ENCODE measurements around the gene FYN. TPM values are rescaled to one million over a fixed set of nuclear protein-coding genes. Genes with fewer than 3 reads are reported as not detected.

FYN gene
- total RNA-seq, 1 experiment from 2014 or later, result 34.3 TPM

DNA sequence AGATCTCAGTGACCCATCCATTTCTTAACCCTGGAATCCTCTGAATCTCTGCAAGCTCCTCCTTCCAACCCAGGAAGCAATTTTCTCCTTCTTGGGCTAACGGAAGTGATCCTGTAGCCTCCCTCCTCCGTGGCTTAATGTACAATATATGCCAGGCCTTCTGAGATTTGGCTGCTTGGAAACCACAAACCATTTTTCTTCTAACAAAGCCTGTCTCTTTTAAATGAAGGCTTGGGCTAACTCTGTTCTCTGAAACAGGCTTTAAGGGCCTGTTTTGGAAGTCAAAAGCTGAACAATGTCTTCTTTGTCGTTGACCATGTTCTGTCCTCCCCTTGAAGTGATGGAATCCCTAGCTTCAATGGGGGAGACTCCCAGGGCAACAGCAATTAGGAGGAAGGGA lies 14.9 kb downstream of the FYN start:
- BruUV-seq (replicated peaks), result no TSS peak
- H3K27me3 ChIP-seq (replicated peaks; ENCODE audit: insufficient read depth, low read depth, low read length, poor library complexity), result no peaks in the 10 kb centered on the region
- CTCF ChIA-PET, result no interaction called here
- no peaks in the 10 kb centered on the region for H3K4me1 ChIP-seq (ENCODE audit: insufficient read depth, low read length, poor library complexity, severe bottlenecking)
- TF ChIP-seq, protein P1, sequence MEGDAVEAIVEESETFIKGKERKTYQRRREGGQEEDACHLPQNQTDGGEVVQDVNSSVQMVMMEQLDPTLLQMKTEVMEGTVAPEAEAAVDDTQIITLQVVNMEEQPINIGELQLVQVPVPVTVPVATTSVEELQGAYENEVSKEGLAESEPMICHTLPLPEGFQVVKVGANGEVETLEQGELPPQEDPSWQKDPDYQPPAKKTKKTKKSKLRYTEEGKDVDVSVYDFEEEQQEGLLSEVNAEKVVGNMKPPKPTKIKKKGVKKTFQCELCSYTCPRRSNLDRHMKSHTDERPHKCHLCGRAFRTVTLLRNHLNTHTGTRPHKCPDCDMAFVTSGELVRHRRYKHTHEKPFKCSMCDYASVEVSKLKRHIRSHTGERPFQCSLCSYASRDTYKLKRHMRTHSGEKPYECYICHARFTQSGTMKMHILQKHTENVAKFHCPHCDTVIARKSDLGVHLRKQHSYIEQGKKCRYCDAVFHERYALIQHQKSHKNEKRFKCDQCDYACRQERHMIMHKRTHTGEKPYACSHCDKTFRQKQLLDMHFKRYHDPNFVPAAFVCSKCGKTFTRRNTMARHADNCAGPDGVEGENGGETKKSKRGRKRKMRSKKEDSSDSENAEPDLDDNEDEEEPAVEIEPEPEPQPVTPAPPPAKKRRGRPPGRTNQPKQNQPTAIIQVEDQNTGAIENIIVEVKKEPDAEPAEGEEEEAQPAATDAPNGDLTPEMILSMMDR (conservative IDR thresholded peaks at IDR 0.05; ENCODE audit: low read depth, low read length), result no peak
- TF ChIP-seq EZH2 (IDR thresholded peaks at IDR 0.05; ENCODE audit: borderline replicate concordance, low read depth, low read length, poor library complexity, severe bottlenecking), result no peak
- DNase-seq (ENCODE audit: low spot score), result no peak
- H3K4me3 ChIP-seq (ENCODE audit: low read depth, low read length, poor library complexity, severe bottlenecking), result no peak overlapping the region
- no peaks in the 10 kb centered on the region for H3K9me3 ChIP-seq (ENCODE audit: low read depth, low read length, poor library complexity, severe bottlenecking)
- intact Hi-C loops (cut with micrococcal nuclease; ENCODE audit: unreplicated experiment), result no loop called here
- no peak overlapping the region for H3K27ac ChIP-seq (ENCODE audit: low read depth, low read length, poor library complexity, severe bottlenecking)
- no peaks in the 10 kb centered on the region for H3K36me3 ChIP-seq (ENCODE audit: insufficient read depth, low read length, poor library complexity, severe bottlenecking)
- POLR2A ChIA-PET (ENCODE audit: low non-redundant PET), result no interaction called here

DNA sequence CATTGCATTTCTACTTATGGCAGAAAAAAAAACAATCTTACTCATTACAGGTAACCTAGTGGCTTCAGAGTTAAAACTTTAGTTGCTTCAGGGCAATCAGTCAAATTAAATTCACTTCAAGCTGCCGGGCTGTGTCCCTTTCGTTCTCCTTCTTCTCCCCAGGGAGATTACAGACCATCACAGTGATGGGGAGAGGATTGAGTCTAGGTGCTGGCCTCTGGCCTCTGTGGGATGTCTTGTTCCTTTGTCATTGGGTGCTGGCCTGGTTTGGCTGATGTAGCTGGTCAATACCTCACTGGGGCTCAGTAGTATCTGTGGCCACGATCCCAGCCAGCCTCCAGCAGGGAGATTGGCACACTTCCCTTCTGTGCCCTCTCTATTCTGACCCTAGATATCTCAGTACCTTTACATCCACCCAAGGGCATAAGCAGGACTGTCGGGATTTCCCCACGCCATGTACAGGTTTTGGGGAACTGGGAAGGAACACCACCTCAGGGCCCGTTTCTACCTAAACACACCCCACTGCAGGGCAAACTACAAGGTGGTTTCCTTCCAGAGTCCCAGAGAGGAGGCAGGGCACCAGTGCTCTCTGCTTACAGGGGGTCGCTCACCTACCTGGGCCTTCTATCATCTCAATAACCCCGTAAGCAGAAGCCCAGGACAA lies 15.4 kb downstream of the FYN start:
- ChIA-PET POLR2A (ENCODE audit: low non-redundant PET) (no interaction called here), CTCF (no interaction called here)
- intact Hi-C loops (cut with micrococcal nuclease; ENCODE audit: unreplicated experiment), result no loop called here
- Histone ChIP-seq H3K4me1 (ENCODE audit: insufficient read depth, low read length, poor library complexity, severe bottlenecking) (no peaks in the 10 kb centered on the region), H3K27ac (ENCODE audit: low read depth, low read length, poor library complexity, severe bottlenecking) (no peak overlapping the region), H3K9me3 (ENCODE audit: low read depth, low read length, poor library complexity, severe bottlenecking) (no peaks in the 10 kb centered on the region), H3K4me3 (ENCODE audit: low read depth, low read length, poor library complexity, severe bottlenecking) (no peak overlapping the region), H3K27me3 (replicated peaks; ENCODE audit: insufficient read depth, low read depth, low read length, poor library complexity) (no peaks in the 10 kb centered on the region), H3K36me3 (ENCODE audit: insufficient read depth, low read length, poor library complexity, severe bottlenecking) (no peaks in the 10 kb centered on the region)
- no peak for DNase-seq (ENCODE audit: low spot score)
- BruUV-seq (replicated peaks), result no TSS peak
- no peak for TF ChIP-seq EZH2 (IDR thresholded peaks at IDR 0.05; ENCODE audit: borderline replicate concordance, low read depth, low read length, poor library complexity, severe bottlenecking)
- TF ChIP-seq, protein P1 (conservative IDR thresholded peaks at IDR 0.05; ENCODE audit: low read depth, low read length), result no peak

DNA sequence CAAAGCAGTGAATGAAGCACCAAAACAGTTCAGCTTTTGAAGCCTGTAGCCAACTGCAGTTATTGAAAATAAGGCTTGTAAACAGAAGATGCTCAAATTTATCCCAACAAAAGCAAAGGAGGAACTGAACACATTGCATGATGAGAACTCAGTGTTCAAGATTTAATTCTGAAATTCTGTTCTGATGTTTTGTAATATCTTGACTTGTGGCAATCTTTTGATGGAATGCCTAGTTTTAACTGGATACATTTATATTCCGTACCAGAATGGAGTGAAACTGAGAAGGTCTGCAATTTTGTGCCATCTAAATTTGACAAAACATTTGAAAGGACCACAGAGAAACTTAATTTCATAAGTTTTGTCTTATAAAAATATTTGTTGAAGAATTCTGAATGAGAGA lies 17.5 kb downstream of the FYN start:
- TF ChIP-seq EZH2 (IDR thresholded peaks at IDR 0.05; ENCODE audit: borderline replicate concordance, low read depth, low read length, poor library complexity, severe bottlenecking), result no peak
- TF ChIP-seq, protein P1 (conservative IDR thresholded peaks at IDR 0.05; ENCODE audit: low read depth, low read length), result no peak
- DNase-seq (ENCODE audit: low spot score), result no peak
- peaks cover 10% of the 10 kb centered on the region for H3K4me1 ChIP-seq (ENCODE audit: insufficient read depth, low read length, poor library complexity, severe bottlenecking)
- no peak overlapping the region for H3K4me3 ChIP-seq (ENCODE audit: low read depth, low read length, poor library complexity, severe bottlenecking)
- H3K27ac ChIP-seq (ENCODE audit: low read depth, low read length, poor library complexity, severe bottlenecking), result no peak overlapping the region
- CTCF ChIA-PET, result no interaction called here
- intact Hi-C loops (cut with micrococcal nuclease; ENCODE audit: unreplicated experiment), result no loop called here
- POLR2A ChIA-PET (ENCODE audit: low non-redundant PET), result no interaction called here
- BruUV-seq (replicated peaks), result no TSS peak
- no peaks in the 10 kb centered on the region for H3K27me3 ChIP-seq (replicated peaks; ENCODE audit: insufficient read depth, low read depth, low read length, poor library complexity)
- H3K36me3 ChIP-seq (ENCODE audit: insufficient read depth, low read length, poor library complexity, severe bottlenecking), result no peaks in the 10 kb centered on the region
- H3K9me3 ChIP-seq (ENCODE audit: low read depth, low read length, poor library complexity, severe bottlenecking), result no peaks in the 10 kb centered on the region
